ENCODE data around the gene NSRP1.

GRCh38 chr17:30211371-30211770, 94.8 kb downstream of the NSRP1 start:
- no peak for TF ChIP-seq CTCF (IDR thresholded peaks at IDR 0.05; ENCODE audit: borderline replicate concordance, extremely low read depth, low read length, poor library complexity, severe bottlenecking)
- no peak for TF ChIP-seq EZH2 (IDR thresholded peaks at IDR 0.05; ENCODE audit: borderline replicate concordance, low read depth, low read length, severe bottlenecking)

Measured in DND-41 (cell line).